ENCODE measurements around the gene ARHGAP15. TPM values are rescaled to one million over a fixed set of nuclear protein-coding genes. Genes with fewer than 3 reads are reported as not detected.

The ARHGAP15 gene
- total and polyA plus RNA-seq, 12 donors = 1.3 to 7.7 (median 2.8) TPM

DNA sequence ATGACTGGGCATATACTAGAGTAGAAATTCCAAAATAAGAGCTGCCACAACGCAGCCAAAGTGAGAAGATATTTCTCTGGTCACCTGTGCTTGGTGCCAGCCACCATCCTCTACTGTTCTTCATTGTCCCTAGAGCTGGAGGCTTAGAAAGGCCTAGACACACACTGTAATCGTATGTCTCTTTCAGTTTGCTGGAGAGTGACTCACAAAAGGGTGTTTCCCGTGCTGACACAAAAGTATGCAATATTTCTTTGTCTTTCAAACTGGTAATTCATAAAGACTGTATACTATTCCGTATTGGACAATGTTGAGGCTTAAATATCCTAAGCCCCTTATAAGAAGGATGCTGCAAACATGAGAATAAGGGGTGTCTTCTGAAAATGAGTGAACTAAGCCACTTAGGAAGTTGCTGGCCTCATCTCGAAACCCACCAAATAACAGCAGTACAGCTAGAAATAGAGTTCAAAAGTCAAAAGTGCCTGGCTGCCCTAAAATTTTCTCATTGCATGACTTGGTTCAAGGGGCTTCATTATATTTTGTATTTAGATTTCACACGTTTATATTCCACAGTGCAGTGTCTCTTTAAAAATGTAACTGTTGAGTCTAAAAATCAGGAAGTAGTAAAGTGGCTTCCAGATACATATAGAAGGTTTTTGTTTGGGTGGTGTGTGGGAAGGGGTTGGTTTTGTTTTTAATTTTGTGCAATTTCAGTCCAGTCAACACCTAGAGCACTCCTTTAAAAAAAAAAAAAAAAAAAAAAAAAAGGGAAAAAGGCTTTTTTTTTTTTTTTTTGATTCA, 601.1 kb downstream of the ARHGAP15 start:
- ATAC-seq = no peak
- TF ChIP-seq, protein P1, sequence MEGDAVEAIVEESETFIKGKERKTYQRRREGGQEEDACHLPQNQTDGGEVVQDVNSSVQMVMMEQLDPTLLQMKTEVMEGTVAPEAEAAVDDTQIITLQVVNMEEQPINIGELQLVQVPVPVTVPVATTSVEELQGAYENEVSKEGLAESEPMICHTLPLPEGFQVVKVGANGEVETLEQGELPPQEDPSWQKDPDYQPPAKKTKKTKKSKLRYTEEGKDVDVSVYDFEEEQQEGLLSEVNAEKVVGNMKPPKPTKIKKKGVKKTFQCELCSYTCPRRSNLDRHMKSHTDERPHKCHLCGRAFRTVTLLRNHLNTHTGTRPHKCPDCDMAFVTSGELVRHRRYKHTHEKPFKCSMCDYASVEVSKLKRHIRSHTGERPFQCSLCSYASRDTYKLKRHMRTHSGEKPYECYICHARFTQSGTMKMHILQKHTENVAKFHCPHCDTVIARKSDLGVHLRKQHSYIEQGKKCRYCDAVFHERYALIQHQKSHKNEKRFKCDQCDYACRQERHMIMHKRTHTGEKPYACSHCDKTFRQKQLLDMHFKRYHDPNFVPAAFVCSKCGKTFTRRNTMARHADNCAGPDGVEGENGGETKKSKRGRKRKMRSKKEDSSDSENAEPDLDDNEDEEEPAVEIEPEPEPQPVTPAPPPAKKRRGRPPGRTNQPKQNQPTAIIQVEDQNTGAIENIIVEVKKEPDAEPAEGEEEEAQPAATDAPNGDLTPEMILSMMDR (IDR thresholded peaks at IDR 0.05) = no peak
- Histone ChIP-seq H3K9me3 (no peaks in the 10 kb centered on the region), H3K27me3 (no peaks in the 10 kb centered on the region), H3K4me1 (peaks cover 0 to 14% (median 0%) of the 10 kb centered on the region in 9 donors), H3K4me3 (no peak overlapping the region), H3K36me3 (no peaks in the 10 kb centered on the region), H3K27ac (no peak overlapping the region)
- intact Hi-C loops (cut with DNase I) = no loop called here
- 81 to 82% methylated on average over 6 of the region's 6 CpGs for WGBS, 2 donors
- DNase-seq = no peak

DNA sequence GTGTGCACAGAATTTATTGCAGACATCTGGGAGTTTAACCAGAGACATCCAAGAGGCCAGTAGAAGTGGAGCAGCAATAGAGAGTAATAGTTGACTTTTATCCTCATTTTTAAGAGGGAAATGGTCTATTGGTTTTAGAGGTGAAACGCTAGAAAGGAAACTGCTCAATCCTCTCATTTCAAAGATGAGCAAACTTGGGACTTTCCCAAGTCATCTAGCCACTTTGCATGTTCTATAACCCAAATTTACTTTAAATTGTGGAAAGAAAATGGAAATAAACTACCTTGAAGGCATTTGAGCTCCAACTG, 601.7 kb downstream of the ARHGAP15 start:
- H3K27me3 ChIP-seq = no peaks in the 10 kb centered on the region
- H3K36me3 ChIP-seq = no peaks in the 10 kb centered on the region
- no peaks in the 10 kb centered on the region for H3K9me3 ChIP-seq
- intact Hi-C loops (cut with DNase I) = no loop called here
- TF ChIP-seq, protein P1 (IDR thresholded peaks at IDR 0.05) = no peak
- WGBS, 2 donors = 78 to 82% methylated on average over 1 of the region's 1 CpG
- no peak overlapping the region for H3K27ac ChIP-seq
- H3K4me1 ChIP-seq = peaks cover 0 to 14% (median 0%) of the 10 kb centered on the region in 9 donors
- no peak for DNase-seq
- ATAC-seq = no peak
- no peak overlapping the region for H3K4me3 ChIP-seq

- peaks cover 0 to 5% (median 0%) of the 10 kb centered on the region in 11 donors for H3K9me3 ChIP-seq
- ATAC-seq = no peak
- TF ChIP-seq, protein P1 (IDR thresholded peaks at IDR 0.05) = no peak
- no peak overlapping the region for H3K27ac ChIP-seq
- no peaks in the 10 kb centered on the region for H3K27me3 ChIP-seq
- no peak for DNase-seq
- intact Hi-C loops (cut with DNase I) = no loop called here
- H3K4me3 ChIP-seq = no peak overlapping the region
- H3K36me3 ChIP-seq = no peaks in the 10 kb centered on the region
- peaks cover 0 to 14% (median 0%) of the 10 kb centered on the region in 9 donors for H3K4me1 ChIP-seq
Observed at GRCh38 chr2:143732076-143732475, 602.9 kb downstream of the ARHGAP15 start.

DNA sequence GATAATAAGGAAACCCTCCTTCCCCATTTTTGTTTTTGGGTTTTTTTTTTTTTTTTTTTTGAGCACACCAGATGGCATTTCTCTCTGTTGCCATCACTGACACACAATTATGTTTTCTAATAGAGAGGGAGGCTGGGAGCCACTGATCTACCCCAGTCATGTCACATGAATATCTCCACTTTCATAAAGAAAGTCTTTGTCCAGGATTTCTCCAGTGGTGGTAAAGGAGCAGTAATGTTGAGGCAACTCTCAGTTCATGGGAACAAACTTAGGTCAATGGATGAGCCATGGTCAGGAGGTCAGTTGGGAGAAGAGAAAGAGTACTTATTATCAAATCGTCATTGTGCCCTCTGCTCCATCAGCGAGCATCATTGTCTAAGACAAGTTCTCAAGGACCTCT, 603.7 kb downstream of the ARHGAP15 start:
- H3K9me3 ChIP-seq = peaks cover 0 to 5% (median 0%) of the 10 kb centered on the region in 11 donors
- no peak overlapping the region for H3K4me3 ChIP-seq
- intact Hi-C loops (cut with DNase I) = no loop called here
- TF ChIP-seq, protein P1 (IDR thresholded peaks at IDR 0.05) = no peak
- no peak overlapping the region for H3K27ac ChIP-seq
- H3K36me3 ChIP-seq = no peaks in the 10 kb centered on the region
- no peaks in the 10 kb centered on the region for H3K27me3 ChIP-seq
- ATAC-seq (no peak), DNase-seq (no peak)
- WGBS, 2 donors = 85 to 92% methylated on average over 2 of the region's 2 CpGs
- H3K4me1 ChIP-seq = peaks cover 0 to 14% (median 0%) of the 10 kb centered on the region in 9 donors

Data from heart right ventricle (tissue), 16 donors.